ENCODE results near the gene S100A13. TPM values are rescaled to one million over a fixed set of nuclear protein-coding genes. Genes with fewer than 3 reads are reported as not detected.
"Not testable (repeated sequence)": the region's sequence is repeated elsewhere in the genome, so short reads cannot be mapped to it uniquely, and the experiment has no call there.

The S100A13 gene
- total RNA-seq, 1 donor from 2014 or later = 172 TPM

- Histone ChIP-seq H3K27ac (ENCODE audit: low read depth, low read length) (no peak overlapping the region), H3K27me3 (ENCODE audit: insufficient read depth, low read length) (no peaks in the 10 kb centered on the region), H4K20me1 (ENCODE audit: insufficient read depth, low read length) (no peaks in the 10 kb centered on the region), H3K79me2 (ENCODE audit: insufficient read depth, low read length) (no peaks in the 10 kb centered on the region), H3K4me3 (ENCODE audit: insufficient read depth, low read depth, low read length) (no peak overlapping the region), H3K9ac (ENCODE audit: low read length) (no peak overlapping the region), H3K4me1 (ENCODE audit: insufficient read depth, low read length) (peaks cover 20% of the 10 kb centered on the region), H3K36me3 (ENCODE audit: insufficient read depth, low read length) (no peaks in the 10 kb centered on the region), H3K9me3 (ENCODE audit: insufficient read depth, low read depth, low read length) (no peaks in the 10 kb centered on the region), H3K4me2 (ENCODE audit: low read length) (no peak overlapping the region), H2AFZ (ENCODE audit: low read depth, low read length) (no peak overlapping the region)
- Mint-ChIP-seq H3K27ac (ENCODE audit: unreplicated experiment) (peak overlapping the region; percentile 67), H3K4me3 (ENCODE audit: unreplicated experiment) (no peak overlapping the region), H3K4me1 (ENCODE audit: low read depth, unreplicated experiment) (peaks cover 8% of the 10 kb centered on the region), H3K27me3 (ENCODE audit: low read depth, unreplicated experiment) (no peaks in the 10 kb centered on the region), H3K9me3 (ENCODE audit: unreplicated experiment) (peaks cover 2% of the 10 kb centered on the region), H3K36me3 (ENCODE audit: low read depth, unreplicated experiment) (no peaks in the 10 kb centered on the region)
- TF ChIP-seq CTCF (IDR thresholded peaks at IDR 0.05; ENCODE audit: insufficient read depth, low read depth, low read length) = no peak
- TF ChIP-seq EZH2 (IDR thresholded peaks at IDR 0.05; ENCODE audit: insufficient read depth, low read length) = no peak
- FAIRE-seq (no peak), DNase-seq (ENCODE audit: low read depth) (peak; percentile 59)
Observed at GRCh38 chr1:153597206-153597605, 30.1 kb downstream of the S100A13 start.

- peaks cover 3% of the 10 kb centered on the region for H3K4me1 Mint-ChIP-seq (ENCODE audit: low read depth, unreplicated experiment)
- H3K9me3 Mint-ChIP-seq (ENCODE audit: unreplicated experiment) = peaks cover 2% of the 10 kb centered on the region
- H3K27ac ChIP-seq (ENCODE audit: low read depth, low read length) = no peak overlapping the region
- no peak overlapping the region for H3K4me3 ChIP-seq (ENCODE audit: insufficient read depth, low read depth, low read length)
- no peak for TF ChIP-seq CTCF (IDR thresholded peaks at IDR 0.05; ENCODE audit: insufficient read depth, low read depth, low read length)
- TF ChIP-seq EZH2 (IDR thresholded peaks at IDR 0.05; ENCODE audit: insufficient read depth, low read length) = no peak
- H3K4me3 Mint-ChIP-seq (ENCODE audit: unreplicated experiment) = no peak overlapping the region
- H3K4me2 ChIP-seq (ENCODE audit: low read length) = peak overlapping the region; percentile 9
- H3K9me3 ChIP-seq (ENCODE audit: insufficient read depth, low read depth, low read length) = no peaks in the 10 kb centered on the region
- H3K27ac Mint-ChIP-seq (ENCODE audit: unreplicated experiment) = no peak overlapping the region
- H3K36me3 Mint-ChIP-seq (ENCODE audit: low read depth, unreplicated experiment) = no peaks in the 10 kb centered on the region
- H3K27me3 Mint-ChIP-seq (ENCODE audit: low read depth, unreplicated experiment) = no peaks in the 10 kb centered on the region
- no peak overlapping the region for H2AFZ ChIP-seq (ENCODE audit: low read depth, low read length)
- no peaks in the 10 kb centered on the region for H4K20me1 ChIP-seq (ENCODE audit: insufficient read depth, low read length)
- DNase-seq (ENCODE audit: low read depth) (no peak), FAIRE-seq (no peak)
- H3K9ac ChIP-seq (ENCODE audit: low read length) = peak overlapping the region; percentile 33
- H3K79me2 ChIP-seq (ENCODE audit: insufficient read depth, low read length) = no peaks in the 10 kb centered on the region
- peaks cover 6% of the 10 kb centered on the region for H3K4me1 ChIP-seq (ENCODE audit: insufficient read depth, low read length)
- H3K36me3 ChIP-seq (ENCODE audit: insufficient read depth, low read length) = no peaks in the 10 kb centered on the region
- H3K27me3 ChIP-seq (ENCODE audit: insufficient read depth, low read length) = no peaks in the 10 kb centered on the region
Observed at GRCh38 chr1:153592748-153593147, 34.6 kb downstream of the S100A13 start.

DNA sequence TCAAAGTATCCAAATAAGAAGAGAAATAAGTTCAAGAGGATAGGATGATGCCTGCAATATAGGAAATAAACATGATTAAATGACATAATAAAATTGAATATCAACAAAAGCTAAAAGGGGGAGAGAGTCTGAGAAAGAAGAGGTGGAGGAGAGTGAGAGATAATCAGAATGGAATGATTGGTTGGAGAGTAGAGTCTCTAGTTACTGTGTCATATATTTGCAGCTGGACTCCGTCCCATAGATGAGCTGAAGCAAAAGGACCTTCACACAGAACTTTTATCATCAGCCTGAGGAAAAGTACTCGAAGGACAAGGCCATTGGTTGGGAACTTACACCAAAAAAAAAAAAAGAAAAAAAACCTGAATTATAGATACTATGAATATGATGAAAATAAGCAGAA is 38.8 kb downstream of the S100A13 start:
- Histone ChIP-seq H2AFZ (ENCODE audit: low read depth, low read length) (no peak overlapping the region), H3K9me3 (ENCODE audit: insufficient read depth, low read depth, low read length) (no peaks in the 10 kb centered on the region), H4K20me1 (ENCODE audit: insufficient read depth, low read length) (no peaks in the 10 kb centered on the region), H3K27me3 (ENCODE audit: insufficient read depth, low read length) (no peaks in the 10 kb centered on the region), H3K4me2 (ENCODE audit: low read length) (no peak overlapping the region), H3K36me3 (ENCODE audit: insufficient read depth, low read length) (no peaks in the 10 kb centered on the region), H3K27ac (ENCODE audit: low read depth, low read length) (no peak overlapping the region), H3K9ac (ENCODE audit: low read length) (no peak overlapping the region), H3K4me3 (ENCODE audit: insufficient read depth, low read depth, low read length) (no peak overlapping the region), H3K4me1 (ENCODE audit: insufficient read depth, low read length) (peaks cover 7% of the 10 kb centered on the region), H3K79me2 (ENCODE audit: insufficient read depth, low read length) (no peaks in the 10 kb centered on the region)
- no peak overlapping the region for H3K4me3 Mint-ChIP-seq (ENCODE audit: unreplicated experiment)
- no peaks in the 10 kb centered on the region for H3K4me1 Mint-ChIP-seq (ENCODE audit: low read depth, unreplicated experiment)
- no peaks in the 10 kb centered on the region for H3K36me3 Mint-ChIP-seq (ENCODE audit: low read depth, unreplicated experiment)
- FAIRE-seq (no peak), DNase-seq (ENCODE audit: low read depth) (no peak)
- H3K27ac Mint-ChIP-seq (ENCODE audit: unreplicated experiment) = no peak overlapping the region
- TF ChIP-seq CTCF (IDR thresholded peaks at IDR 0.05; ENCODE audit: insufficient read depth, low read depth, low read length) (no peak), EZH2 (IDR thresholded peaks at IDR 0.05; ENCODE audit: insufficient read depth, low read length) (no peak)
- H3K27me3 Mint-ChIP-seq (ENCODE audit: low read depth, unreplicated experiment) = no peaks in the 10 kb centered on the region
- H3K9me3 Mint-ChIP-seq (ENCODE audit: unreplicated experiment) = no peaks in the 10 kb centered on the region

GRCh38 chr1:153588033-153588432 is 39.3 kb downstream of the S100A13 start:
- not testable (repeated sequence) for H3K27me3 Mint-ChIP-seq (ENCODE audit: low read depth, unreplicated experiment); FAIRE-seq; H4K20me1 ChIP-seq (ENCODE audit: insufficient read depth, low read length); H3K9me3 Mint-ChIP-seq (ENCODE audit: unreplicated experiment); H3K9me3 ChIP-seq (ENCODE audit: insufficient read depth, low read depth, low read length); H3K27ac ChIP-seq (ENCODE audit: low read depth, low read length); H3K36me3 ChIP-seq (ENCODE audit: insufficient read depth, low read length); H3K27ac Mint-ChIP-seq (ENCODE audit: unreplicated experiment); H3K4me2 ChIP-seq (ENCODE audit: low read length); H3K4me1 ChIP-seq (ENCODE audit: insufficient read depth, low read length); H3K36me3 Mint-ChIP-seq (ENCODE audit: low read depth, unreplicated experiment); H3K9ac ChIP-seq (ENCODE audit: low read length); H3K27me3 ChIP-seq (ENCODE audit: insufficient read depth, low read length); H2AFZ ChIP-seq (ENCODE audit: low read depth, low read length); H3K79me2 ChIP-seq (ENCODE audit: insufficient read depth, low read length); H3K4me1 Mint-ChIP-seq (ENCODE audit: low read depth, unreplicated experiment); H3K4me3 ChIP-seq (ENCODE audit: insufficient read depth, low read depth, low read length); DNase-seq (ENCODE audit: low read depth); H3K4me3 Mint-ChIP-seq (ENCODE audit: unreplicated experiment)

Measured in astrocyte (in vitro differentiated cells and primary cell).